Endodermal cell (in vitro differentiated cells): ENCODE results near the gene KLLN. TPM values are rescaled to one million over a fixed set of nuclear protein-coding genes. Genes with fewer than 3 reads are reported as not detected.
"Not testable (repeated sequence)": the region's sequence is repeated elsewhere in the genome, so short reads cannot be mapped to it uniquely, and the experiment has no call there.

Experiments
- DNase-seq: peaks from one replicate; pipeline ENCODE4 v3.0.0-alpha.2; 2017
- H3K27ac ChIP-seq: 2 replicates; pipeline ENCODE4 v1.5.1; 2013; ENCODE audit warnings: mild to moderate bottlenecking, low read depth, low read length, moderate library complexity
- H3K27me3 ChIP-seq: 2 replicates; pipeline ENCODE4 v1.6.1; 2013; ENCODE audit warnings: mild to moderate bottlenecking, low read length, moderate library complexity; ENCODE audit not compliant: insufficient read depth, control insufficient read depth, poor library complexity, severe bottlenecking
- H3K36me3 ChIP-seq: 2 replicates; pipeline ENCODE4 v1.7.0; 2013; ENCODE audit warnings: mild to moderate bottlenecking, low read length, moderate library complexity; ENCODE audit not compliant: control insufficient read depth, insufficient read depth
- H3K4me1 ChIP-seq: one replicate; pipeline ENCODE4 v1.7.0; 2013; ENCODE audit warnings: low read length; ENCODE audit not compliant: control insufficient read depth, insufficient read depth
- H3K4me3 ChIP-seq: 2 replicates; pipeline ENCODE4 v1.5.1; 2013; ENCODE audit warnings: mild to moderate bottlenecking, low read length, moderate library complexity
- H3K9ac ChIP-seq: 2 replicates; pipeline ENCODE4 v1.6.1; 2013; ENCODE audit warnings: mild to moderate bottlenecking, low read length, moderate library complexity; ENCODE audit not compliant: poor library complexity, severe bottlenecking; ENCODE audit errors: extremely low read depth
- H3K9me3 ChIP-seq: 2 replicates; pipeline ENCODE4 v1.6.1; 2013; ENCODE audit warnings: mild to moderate bottlenecking, low read length, moderate library complexity; ENCODE audit not compliant: control insufficient read depth
- H3K27ac Mint-ChIP-seq: 2 replicates; pipeline ENCODE4 v1.8.0; 2020; ENCODE audit warnings: mixed read lengths
- H3K27me3 Mint-ChIP-seq: 2 replicates; pipeline ENCODE4 v1.8.0; 2021; ENCODE audit warnings: mild to moderate bottlenecking, mixed read lengths; ENCODE audit not compliant: insufficient read depth
- H3K36me3 Mint-ChIP-seq: 2 replicates; pipeline ENCODE4 v1.8.0; 2020; ENCODE audit warnings: low read depth, mixed read lengths
- H3K4me1 Mint-ChIP-seq: 2 replicates; pipeline ENCODE4 v1.8.0; 2020; ENCODE audit warnings: mixed read lengths
- H3K4me3 Mint-ChIP-seq: 2 replicates; pipeline ENCODE4 v1.8.0; 2020; ENCODE audit warnings: mild to moderate bottlenecking, moderate library complexity, mixed read lengths
- H3K9me3 Mint-ChIP-seq: 2 replicates; pipeline ENCODE4 v1.8.0; 2020; ENCODE audit warnings: mild to moderate bottlenecking, mixed read lengths
- CTCF ChIP-seq: fragments of 200-600 bp; sonication (generic); conservative IDR thresholded peaks from 2 replicates; pipeline ENCODE4 v1.5.0; 2021; ENCODE audit warnings: antibody characterized with exemption, mild to moderate bottlenecking
- WGBS, 2 experiments: methylation state at CpG; one replicate each; pipeline versions ENCODE4 v1.1.5 to v1.1.7; 2013; ENCODE audit warnings: missing lambda C conversion rate in 2 of 2, mixed read lengths in 1 of 2; ENCODE audit not compliant: insufficient coverage in 1 of 2, insufficient read length in 1 of 2; 5-methylcytosine and 5-hydroxymethylcytosine counted together
- total RNA-seq, 2 donors: library from RNA; stranded (reverse); fragmentation: NEBNext Ultra II Directional in 1 of 2; extraction: Animal tissue kit (Norgen Biotek cat#: 25700) in 1 of 2; gene quantifications; 2 replicates in 1 of 2; 3 replicates in 1 of 2; pipeline ENCODE4 v1.2.1, GENCODE V29; 2021

KLLN gene
- total RNA-seq, 2 donors from 2014 or later: 0.49 to 0.51 TPM

GRCh38 chr10:87847550-87847949 lies 15.8 kb downstream of the KLLN start:
- no peak overlapping the region for H3K27ac Mint-ChIP-seq
- TF ChIP-seq CTCF: no peak
- Histone ChIP-seq H3K4me3 (no peak overlapping the region), H3K9ac (no peak overlapping the region), H3K9me3 (no peaks in the 10 kb centered on the region), H3K27ac (no peak overlapping the region), H3K4me1 (no peaks in the 10 kb centered on the region), H3K27me3 (no peaks in the 10 kb centered on the region), H3K36me3 (no peaks in the 10 kb centered on the region)
- H3K9me3 Mint-ChIP-seq: no peaks in the 10 kb centered on the region
- no peak for DNase-seq
- H3K27me3 Mint-ChIP-seq: no peaks in the 10 kb centered on the region
- H3K36me3 Mint-ChIP-seq: no peaks in the 10 kb centered on the region
- H3K4me1 Mint-ChIP-seq: no peaks in the 10 kb centered on the region
- no peak overlapping the region for H3K4me3 Mint-ChIP-seq

GRCh38 chr10:87846711-87847110 lies 16.6 kb downstream of the KLLN start:
- H3K27me3 Mint-ChIP-seq, H3K4me1 Mint-ChIP-seq, H3K4me3 Mint-ChIP-seq, H3K9ac ChIP-seq, H3K9me3 ChIP-seq, H3K4me3 ChIP-seq, DNase-seq, H3K4me1 ChIP-seq, H3K27ac Mint-ChIP-seq, H3K9me3 Mint-ChIP-seq, H3K36me3 ChIP-seq, H3K27ac ChIP-seq, H3K36me3 Mint-ChIP-seq, H3K27me3 ChIP-seq: not testable (repeated sequence)
- WGBS, 2 experiments: 98% methylated on average over 8 of the region's 8 CpGs; no CpG with 5 or more reads in 1 of the 2 experiments

GRCh38 chr10:87846023-87846422 lies 17.3 kb downstream of the KLLN start:
- no peaks in the 10 kb centered on the region for H3K4me1 ChIP-seq
- no peak overlapping the region for H3K4me3 ChIP-seq
- no peak overlapping the region for H3K9ac ChIP-seq
- no peak for TF ChIP-seq CTCF
- H3K27ac ChIP-seq: no peak overlapping the region
- Mint-ChIP-seq H3K36me3 (no peaks in the 10 kb centered on the region), H3K4me3 (no peak overlapping the region), H3K4me1 (no peaks in the 10 kb centered on the region), H3K27ac (no peak overlapping the region), H3K9me3 (no peaks in the 10 kb centered on the region), H3K27me3 (no peaks in the 10 kb centered on the region)
- WGBS, 2 experiments: 88 to 95% methylated on average over 4 to 7 of the region's 7 CpGs
- DNase-seq: no peak
- H3K27me3 ChIP-seq: no peaks in the 10 kb centered on the region
- H3K9me3 ChIP-seq: no peaks in the 10 kb centered on the region
- no peaks in the 10 kb centered on the region for H3K36me3 ChIP-seq

- Mint-ChIP-seq H3K4me3 (no peak overlapping the region), H3K4me1 (no peaks in the 10 kb centered on the region), H3K9me3 (no peaks in the 10 kb centered on the region), H3K27me3 (no peaks in the 10 kb centered on the region), H3K36me3 (no peaks in the 10 kb centered on the region), H3K27ac (no peak overlapping the region)
- Histone ChIP-seq H3K27ac (no peak overlapping the region), H3K36me3 (no peaks in the 10 kb centered on the region), H3K4me1 (no peaks in the 10 kb centered on the region), H3K9ac (no peak overlapping the region), H3K9me3 (no peaks in the 10 kb centered on the region), H3K4me3 (no peak overlapping the region), H3K27me3 (no peaks in the 10 kb centered on the region)
- no peak for DNase-seq
- 93 to 100% methylated on average over 1 to 3 of the region's 3 CpGs for WGBS, 2 experiments
- no peak for TF ChIP-seq CTCF
Measured at GRCh38 chr10:87845624-87845998, 17.7 kb downstream of the KLLN start.
